GM06990 (cell line): ENCODE measurements around the gene ROBO1.

Source experiments
- DNase-seq: peaks from one replicate; pipeline ENCODE4 v3.0.0-alpha.2; 2011; ENCODE audit not compliant: insufficient read length; ENCODE audit errors: extremely low read depth
- H3K27me3 ChIP-seq: replicated peaks from 2 replicates; pipeline ENCODE4 v1.6.0; 2011; ENCODE audit warnings: low read length; ENCODE audit not compliant: control insufficient read depth, insufficient read depth
- H3K36me3 ChIP-seq: 2 replicates; pipeline ENCODE4 v1.5.1; 2011; ENCODE audit warnings: low read length; ENCODE audit not compliant: control insufficient read depth, insufficient read depth
- H3K4me3 ChIP-seq: replicated peaks from 2 replicates; pipeline ENCODE4 v1.5.1; 2011; ENCODE audit warnings: low read depth, mild to moderate bottlenecking, control low read depth, low read length
- TF ChIP-seq, protein P1 (sequence below): IDR thresholded peaks from 2 replicates; pipeline ENCODE4 v1.5.1; 2011; ENCODE audit warnings: low read length, control low read depth, mild to moderate bottlenecking, inconsistent platforms; ENCODE audit not compliant: insufficient read depth, poor library complexity, severe bottlenecking

Gene ROBO1

GRCh38 chr3:78765671-78766485 lies 1001.9 kb downstream of the ROBO1 start:
- H3K4me3 ChIP-seq: no peak overlapping the region
- TF ChIP-seq, protein P1, sequence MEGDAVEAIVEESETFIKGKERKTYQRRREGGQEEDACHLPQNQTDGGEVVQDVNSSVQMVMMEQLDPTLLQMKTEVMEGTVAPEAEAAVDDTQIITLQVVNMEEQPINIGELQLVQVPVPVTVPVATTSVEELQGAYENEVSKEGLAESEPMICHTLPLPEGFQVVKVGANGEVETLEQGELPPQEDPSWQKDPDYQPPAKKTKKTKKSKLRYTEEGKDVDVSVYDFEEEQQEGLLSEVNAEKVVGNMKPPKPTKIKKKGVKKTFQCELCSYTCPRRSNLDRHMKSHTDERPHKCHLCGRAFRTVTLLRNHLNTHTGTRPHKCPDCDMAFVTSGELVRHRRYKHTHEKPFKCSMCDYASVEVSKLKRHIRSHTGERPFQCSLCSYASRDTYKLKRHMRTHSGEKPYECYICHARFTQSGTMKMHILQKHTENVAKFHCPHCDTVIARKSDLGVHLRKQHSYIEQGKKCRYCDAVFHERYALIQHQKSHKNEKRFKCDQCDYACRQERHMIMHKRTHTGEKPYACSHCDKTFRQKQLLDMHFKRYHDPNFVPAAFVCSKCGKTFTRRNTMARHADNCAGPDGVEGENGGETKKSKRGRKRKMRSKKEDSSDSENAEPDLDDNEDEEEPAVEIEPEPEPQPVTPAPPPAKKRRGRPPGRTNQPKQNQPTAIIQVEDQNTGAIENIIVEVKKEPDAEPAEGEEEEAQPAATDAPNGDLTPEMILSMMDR: no peak
- no peaks in the 10 kb centered on the region for H3K27me3 ChIP-seq
- H3K36me3 ChIP-seq: no peaks in the 10 kb centered on the region
- DNase-seq: no peak

GRCh38 chr3:78764634-78765033 lies 1003.2 kb downstream of the ROBO1 start:
- DNase-seq: no peak
- Histone ChIP-seq H3K4me3 (no peak overlapping the region), H3K27me3 (no peaks in the 10 kb centered on the region), H3K36me3 (no peaks in the 10 kb centered on the region)
- TF ChIP-seq, protein P1: no peak

GRCh38 chr3:78762121-78762520 lies 1005.7 kb downstream of the ROBO1 start:
- TF ChIP-seq, protein P1: no peak
- DNase-seq: no peak
- H3K36me3 ChIP-seq: no peaks in the 10 kb centered on the region
- no peaks in the 10 kb centered on the region for H3K27me3 ChIP-seq
- no peak overlapping the region for H3K4me3 ChIP-seq

DNA sequence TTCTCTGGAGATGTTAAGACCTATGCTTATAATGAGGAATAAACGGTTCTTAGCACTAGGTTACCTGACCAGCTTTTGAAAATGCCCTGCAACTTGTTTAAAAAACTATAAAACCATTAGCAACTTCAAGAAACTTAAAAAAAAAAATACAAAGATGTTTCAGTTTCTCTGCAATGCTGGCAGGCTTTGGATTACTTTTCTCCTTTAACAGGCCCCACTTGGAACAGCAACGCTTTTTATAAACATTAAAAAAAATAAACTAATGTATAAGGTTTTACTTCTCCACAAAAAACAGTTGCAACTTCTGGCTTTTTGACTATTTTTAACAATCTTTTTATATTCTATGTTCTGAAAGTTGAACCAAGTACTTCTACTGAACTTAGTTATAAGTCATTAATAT lies 1006.7 kb downstream of the ROBO1 start:
- H3K36me3 ChIP-seq: no peaks in the 10 kb centered on the region
- H3K4me3 ChIP-seq: no peak overlapping the region
- TF ChIP-seq, protein P1: no peak
- H3K27me3 ChIP-seq: no peaks in the 10 kb centered on the region
- no peak for DNase-seq

- TF ChIP-seq, protein P1: no peak
- no peak for DNase-seq
- no peaks in the 10 kb centered on the region for H3K27me3 ChIP-seq
- H3K4me3 ChIP-seq: no peak overlapping the region
- H3K36me3 ChIP-seq: no peaks in the 10 kb centered on the region
These were observed 1010.1 kb downstream of the ROBO1 start for GRCh38 chr3:78757731-78758130.
